GM12878 (cell line): ENCODE data around the gene ITIH5. TPM values are rescaled to one million over a fixed set of nuclear protein-coding genes. Genes with fewer than 3 reads are reported as not detected.

Experiments used
- ATAC-seq: fragments of 200-7000 bp; cut with Tn5 transposase; 3 replicates; pipeline ENCODE4 v1.9.1; 2020; ENCODE audit warnings: mild to moderate bottlenecking, moderate library complexity
- BruUV-seq: library from RNA; stranded (reverse); fragments of 400-500 nt; replicated peaks from 2 replicates; lab custom pipeline; 2021; lab: Mats Ljungman, UMichigan
- CTCF ChIA-PET: fragments of 300-600 bp; sonication (Branson Sonifier 250); formaldehyde crosslinking; extraction: SDS; loops from one replicate; lab custom pipeline; 2021; ENCODE audit warnings: inconsistent platforms; lab: Yijun Ruan, JAX
- POLR2A ChIA-PET: fragments of 350-600 bp; formaldehyde crosslinking; extraction: SDS; loops from one replicate; lab custom pipeline; 2021; ENCODE audit warnings: inconsistent platforms; lab: Charles Lee
- RAD21 ChIA-PET: fragments of 300-600 bp; sonication (Branson Sonifier 250); formaldehyde crosslinking; loops from one replicate; lab custom pipeline; 2023; ENCODE audit warnings: antibody characterized with exemption; ENCODE audit not compliant: unreplicated experiment; lab: Charles Lee
- SMC1A ChIA-PET: fragments of 300-600 bp; sonication (Branson Sonifier 250); formaldehyde crosslinking; loops from one replicate; lab custom pipeline; 2023; ENCODE audit not compliant: unreplicated experiment, uncharacterized antibody; lab: Charles Lee
- DNase-seq: peaks from one replicate; pipeline ENCODE4 v3.0.0-alpha.2; 2011; ENCODE audit warnings: low read depth, low spot score
- FAIRE-seq: peaks from 3 replicates; lab custom pipeline; 2011; peaks lifted over from hg19 to GRCh38; lab: Jason Lieb, UNC
- H2AFZ ChIP-seq: 2 replicates; pipeline ENCODE4 v1.6.0; 2011; ENCODE audit warnings: low read depth, low read length, control low read depth; ENCODE audit not compliant: control insufficient read depth
- H3K27ac ChIP-seq: 2 replicates; pipeline ENCODE4 v1.5.1; 2011; ENCODE audit warnings: control low read depth; ENCODE audit not compliant: control insufficient read depth, insufficient read depth
- H3K27me3 ChIP-seq, 2 experiments: replicated peaks in 1 of 2; 2 replicates each; pipeline versions ENCODE4 v1.6.0 to v1.6.1; 2011; ENCODE audit warnings: low read length in 1 of 2; ENCODE audit not compliant: control insufficient read depth in 2 of 2, insufficient read depth in 2 of 2
- H3K36me3 ChIP-seq, 2 experiments: 2 replicates each; pipeline ENCODE4 v1.5.1; 2011; ENCODE audit warnings: low read length in 1 of 2; ENCODE audit not compliant: control insufficient read depth in 2 of 2, insufficient read depth in 2 of 2
- H3K4me1 ChIP-seq: 2 replicates; pipeline ENCODE4 v1.6.1; 2011; ENCODE audit warnings: mild to moderate bottlenecking, low read length, moderate library complexity, mixed read lengths; ENCODE audit not compliant: control insufficient read depth, insufficient read depth
- H3K4me2 ChIP-seq: 2 replicates; pipeline ENCODE4 v1.6.0; 2011; ENCODE audit warnings: control low read depth; ENCODE audit not compliant: control insufficient read depth, insufficient read depth
- H3K4me3 ChIP-seq: fragments of 200-600 bp; sonication (generic); 2 replicates; pipeline ENCODE4 v1.5.1; 2016
- H3K79me2 ChIP-seq: 2 replicates; pipeline ENCODE4 v1.6.0; 2011; ENCODE audit warnings: low read length; ENCODE audit not compliant: control insufficient read depth, insufficient read depth
- H3K9ac ChIP-seq: 2 replicates; pipeline ENCODE4 v1.8.0; 2011; ENCODE audit warnings: low read length, control low read depth, mixed read lengths; ENCODE audit not compliant: control insufficient read depth, insufficient read depth
- H3K9me3 ChIP-seq: replicated peaks from 3 replicates; pipeline ENCODE4 v1.5.1; 2011; ENCODE audit warnings: mild to moderate bottlenecking, low read length; ENCODE audit not compliant: control insufficient read depth, insufficient read depth
- H4K20me1 ChIP-seq: 2 replicates; pipeline ENCODE4 v1.6.0; 2011; ENCODE audit not compliant: control insufficient read depth, insufficient read depth
- ATF7 ChIP-seq: fragments of 450-650 bp; IDR thresholded peaks from 2 replicates; pipeline ENCODE4 v1.6.1; 2016; ENCODE audit warnings: low read depth, mild to moderate bottlenecking
- BACH1 ChIP-seq: fragments of 450-650 bp; IDR thresholded peaks from 2 replicates; pipeline ENCODE4 v1.6.1; 2017; ENCODE audit warnings: mild to moderate bottlenecking, borderline replicate concordance
- IRF3 ChIP-seq: fragments of 450-650 bp; IDR thresholded peaks from 2 replicates; pipeline ENCODE4 v1.6.1; 2014; ENCODE audit warnings: mild to moderate bottlenecking
- JUNB ChIP-seq: IDR thresholded peaks from 2 replicates; pipeline ENCODE4 v1.6.1; 2016; ENCODE audit warnings: antibody characterized with exemption, mild to moderate bottlenecking
- NR2C2 ChIP-seq: IDR thresholded peaks from 2 replicates; pipeline ENCODE4 v1.6.1; 2011; ENCODE audit warnings: borderline replicate concordance, low read depth; ENCODE audit not compliant: control insufficient read depth, insufficient read length
- RB1 ChIP-seq: fragments of 450-650 bp; formaldehyde crosslinking; IDR thresholded peaks from 2 replicates; pipeline ENCODE4 v1.6.1; 2017; ENCODE audit warnings: mild to moderate bottlenecking, borderline replicate concordance
- SP1 ChIP-seq: IDR thresholded peaks from one replicate; pipeline ENCODE4 v1.6.1; 2011; ENCODE audit warnings: low read depth, low read length
- ZBTB40 ChIP-seq: fragments of 450-650 bp; IDR thresholded peaks from 2 replicates; pipeline ENCODE4 v1.6.1; 2016; ENCODE audit warnings: mild to moderate bottlenecking, moderate library complexity, borderline replicate concordance
- WGBS: methylation state at CpG from one replicate; pipeline ENCODE4 v1.1.6; 2016; ENCODE audit warnings: low lambda C conversion rate; ENCODE audit not compliant: insufficient replicate concordance, insufficient coverage; ENCODE audit errors: missing lambda C conversion rate; 5-methylcytosine and 5-hydroxymethylcytosine counted together
- in situ Hi-C: fragments of 300-500 bp; cut with MboI; formaldehyde crosslinking; loops from 9 replicates; pipeline ENCODE4 v1.14.3; 2018; ENCODE audit warnings: mixed read lengths
- intact Hi-C: fragments of 100-400 bp; cut with micrococcal nuclease; formaldehyde crosslinking; loops from one replicate; pipeline ENCODE4 v1.14.2; 2022; ENCODE audit not compliant: unreplicated experiment
- polyA plus RNA-seq, 11 experiments: library from polyadenylated mRNA; depleted of rRNA in 4 of 11; unstranded in 6 of 11; stranded (reverse) in 5 of 11; fragments of >200 nt; fragmentation: Nextera tagmentation in 4 of 11; fragmentation: Illumina TruSeq in 1 of 11; extraction: Ambion mirVana in 4 of 11; extraction: Trizol in 1 of 11; gene quantifications; 1 replicate in 1 of 11; 2 replicates in 10 of 11; pipeline versions ENCODE4 v1.2.1 to v1.2.3, GENCODE V29; 2011 to 2016; ENCODE audit warnings: inconsistent platforms in 2 of 11, missing spikeins in 2 of 11, low read depth in 1 of 11
- total RNA-seq, 4 experiments: library from RNA; depleted of rRNA in 3 of 4; stranded (reverse); fragments of >200 nt in 3 of 4; fragmentation: Illumina TruSeq in 1 of 4; extraction: Trizol in 1 of 4; gene quantifications; 2 replicates each; pipeline versions ENCODE4 v1.2.1 to v1.2.3, GENCODE V29; 2013 to 2021

ITIH5 gene
- total and polyA plus RNA-seq, 10 of the 15 experiments (the other 5 are each of a cell fraction or from before 2014, with no cell fraction given): 0.14 to 0.43 (median 0.21) TPM; not detected in 7

GRCh38 chr10:7541137-7542087 lies 125.4 kb downstream of the ITIH5 start:
- no TSS peak for BruUV-seq
- H3K27me3 ChIP-seq: no peaks in the 10 kb centered on the region
- ATAC-seq (no peak), DNase-seq (no peak), FAIRE-seq (no peak)
- no peaks in the 10 kb centered on the region for H3K9me3 ChIP-seq
- ChIA-PET CTCF (no interaction called here), SMC1A (interaction anchor here (0.6 kb wide), 1 partner anchor 144 kb away, joined by 3 read pairs; no protein-coding TSS in a partner anchor), POLR2A (no interaction called here), RAD21 (no interaction called here)
- H3K9ac ChIP-seq: no peak overlapping the region
- H3K4me1 ChIP-seq: no peaks in the 10 kb centered on the region
- TF ChIP-seq SP1 (no peak), ZBTB40 (no peak), NR2C2 (no peak), ATF7 (no peak), BACH1 (no peak), IRF3 (no peak), RB1 (no peak), JUNB (no peak)
- H3K79me2 ChIP-seq: no peaks in the 10 kb centered on the region
- H3K36me3 ChIP-seq: no peaks in the 10 kb centered on the region
- 64% methylated on average over 22 of the region's 22 CpGs for WGBS
- H3K27ac ChIP-seq: no peak overlapping the region
- in situ Hi-C loops (no loop called here), intact Hi-C loops (no loop called here)
- no peaks in the 10 kb centered on the region for H4K20me1 ChIP-seq
- no peak overlapping the region for H3K4me2 ChIP-seq
- H2AFZ ChIP-seq: no peak overlapping the region
- H3K4me3 ChIP-seq: no peak overlapping the region
